Astrocyte of the spinal cord (primary cell): ENCODE measurements around the gene PFN3.

ENCODE experiments used
- DNase-seq: peaks from one replicate; pipeline ENCODE4 v3.0.0; 2011; ENCODE audit warnings: low read depth, low spot score
- H3K4me3 ChIP-seq: 2 replicates; pipeline ENCODE4 v1.5.1; 2011; ENCODE audit warnings: low read depth, mild to moderate bottlenecking, low read length, moderate library complexity
- CTCF ChIP-seq: IDR thresholded peaks from 2 replicates; pipeline ENCODE4 v1.5.1; 2012; ENCODE audit warnings: low read depth, mild to moderate bottlenecking, low read length, inconsistent platforms
- in situ Hi-C: cut with HindIII; loops from 2 replicates; pipeline ENCODE4 v1.10.0; 2017; ENCODE audit warnings: low sequenced_read_pairs

The PFN3 gene

GRCh38 chr5:177412603-177413233 lies 12.3 kb upstream of the PFN3 start:
- in situ Hi-C loops: no loop called here
- H3K4me3 ChIP-seq: no peak overlapping the region
- no peak for DNase-seq
- no peak for TF ChIP-seq CTCF

GRCh38 chr5:177410575-177410974 lies 10.1 kb upstream of the PFN3 start:
- in situ Hi-C loops: no loop called here
- no peak for DNase-seq
- H3K4me3 ChIP-seq: no peak overlapping the region
- TF ChIP-seq CTCF: no peak

GRCh38 chr5:177409043-177409801 lies 8.8 kb upstream of the PFN3 start, which contains the start of gene F12:
TSS of gene F12 (minus strand) at chr5:177409564. CDS start at chr5:177409527, 37 bp downstream.
- in situ Hi-C loops: no loop called here
- H3K4me3 ChIP-seq: no peak within 1 kb of the TSS
- no peak for TF ChIP-seq CTCF
- DNase-seq: no peak

GRCh38 chr5:177405805-177406204 lies 5.3 kb upstream of the PFN3 start:
- no peak overlapping the region for H3K4me3 ChIP-seq
- DNase-seq: no peak
- no peak for TF ChIP-seq CTCF
- in situ Hi-C loops: no loop called here

GRCh38 chr5:177405312-177405711 lies 4.9 kb upstream of the PFN3 start:
- no peak for TF ChIP-seq CTCF
- in situ Hi-C loops: no loop called here
- no peak overlapping the region for H3K4me3 ChIP-seq
- DNase-seq: no peak

GRCh38 chr5:177404641-177405179 lies 4.2 kb upstream of the PFN3 start:
- no peak for DNase-seq
- H3K4me3 ChIP-seq: peak overlapping the region; percentile 53
- TF ChIP-seq CTCF: no peak
- in situ Hi-C loops: no loop called here
